CD4-positive, alpha-beta T cell (primary cell): ENCODE data around the gene ARRDC2. TPM values are rescaled to one million over a fixed set of nuclear protein-coding genes. Genes with fewer than 3 reads are reported as not detected.

ENCODE experiments used
- ATAC-seq: fragments of 200-7000 bp; cut with Tn5 transposase; one replicate; pipeline ENCODE4 v1.10.0; 2022; ENCODE audit warnings: mild to moderate bottlenecking; ENCODE audit not compliant: poor library complexity
- CTCF ChIA-PET: fragments of 350-600 bp; sonication (Branson Sonifier 250); formaldehyde crosslinking; loops from one replicate; lab custom pipeline; 2021; ENCODE audit warnings: antibody characterized with exemption, inconsistent platforms; lab: Charles Lee
- POLR2A ChIA-PET: fragments of 350-600 bp; sonication (Branson Sonifier 250); formaldehyde crosslinking; loops from one replicate; lab custom pipeline; 2021; ENCODE audit warnings: antibody characterized with exemption, inconsistent platforms; lab: Charles Lee
- DNase-seq, 14 experiments: peaks; one replicate each; pipeline ENCODE4 v3.0.0-alpha.2; 2013 to 2020; ENCODE audit warnings: mixed read lengths in 2 of 14
- H3K27ac ChIP-seq, 2 donors: one replicate each; pipeline versions ENCODE4 v1.5.1 to v1.7.0; 2013; ENCODE audit warnings: low read length in 2 of 2, low read depth in 1 of 2, mild to moderate bottlenecking in 1 of 2
- H3K27me3 ChIP-seq, 2 experiments: 1 replicate in 1 of 2; 2 replicates in 1 of 2; pipeline versions ENCODE4 v1.6.1 to v1.7.0; 2013; ENCODE audit warnings: low read length in 2 of 2, control low read depth in 1 of 2, mild to moderate bottlenecking in 1 of 2, moderate library complexity in 1 of 2; ENCODE audit not compliant: insufficient read depth in 2 of 2, control insufficient read depth in 1 of 2
- H3K36me3 ChIP-seq: one replicate; pipeline ENCODE4 v1.6.1; 2013; ENCODE audit warnings: low read length, control low read depth; ENCODE audit not compliant: insufficient read depth
- H3K4me1 ChIP-seq: one replicate; pipeline ENCODE4 v1.6.1; 2013; ENCODE audit warnings: low read length, control low read depth; ENCODE audit not compliant: insufficient read depth
- H3K4me3 ChIP-seq: one replicate; pipeline ENCODE4 v1.5.1; 2013; ENCODE audit warnings: mild to moderate bottlenecking, low read length, moderate library complexity
- H3K9me3 ChIP-seq, 2 experiments: 1 replicate in 1 of 2; 2 replicates in 1 of 2; pipeline versions ENCODE4 v1.6.1 to v1.7.0; 2013; ENCODE audit warnings: low read length in 2 of 2, mild to moderate bottlenecking in 2 of 2, control low read depth in 1 of 2, moderate library complexity in 1 of 2; ENCODE audit not compliant: control insufficient read depth in 1 of 2, insufficient read depth in 1 of 2
- H3K27ac Mint-ChIP-seq: one replicate; pipeline ENCODE4 v1.8.0; 2020; ENCODE audit warnings: mixed read lengths
- H3K27me3 Mint-ChIP-seq: one replicate; pipeline ENCODE4 v1.8.0; 2021; ENCODE audit warnings: mixed read lengths
- H3K36me3 Mint-ChIP-seq: one replicate; pipeline ENCODE4 v1.8.0; 2021; ENCODE audit warnings: low read depth, mixed read lengths
- H3K4me1 Mint-ChIP-seq: one replicate; pipeline ENCODE4 v1.8.0; 2021; ENCODE audit warnings: low read depth, mixed read lengths
- H3K4me3 Mint-ChIP-seq: one replicate; pipeline ENCODE4 v1.8.0; 2020; ENCODE audit warnings: mild to moderate bottlenecking, mixed read lengths
- H3K9me3 Mint-ChIP-seq: one replicate; pipeline ENCODE4 v1.8.0; 2020; ENCODE audit warnings: mixed read lengths
- intact Hi-C, 2 experiments: fragments of 100-400 bp; cut with DNase I in 1 of 2; cut with micrococcal nuclease in 1 of 2; formaldehyde crosslinking; loops; one replicate each; pipeline versions ENCODE4 v1.15.1 to v1.9.0; 2023 to 2025; cut with DNase I, micrococcal nuclease
- total RNA-seq, 174 experiments: library from RNA in 2 of 174; stranded (reverse) in 2 of 174; gene quantifications; one replicate each; pipeline ENCODE4 v1.2.3 and lab custom pipeline; 2021 to 2026
- TF ChIP-seq, protein P1 (sequence below): fragments of 200-600 bp; IDR thresholded peaks from one replicate; pipeline ENCODE4 v1.8.0; 2022; ENCODE audit warnings: antibody characterized with exemption, mild to moderate bottlenecking

Gene ARRDC2
- total RNA-seq, 2 experiments from 2014 or later = 325 to 341 TPM

- DNase-seq = no peak
- Mint-ChIP-seq H3K36me3 (no peaks in the 10 kb centered on the region), H3K4me3 (no peak overlapping the region), H3K27ac (no peak overlapping the region), H3K4me1 (peaks cover 9% of the 10 kb centered on the region), H3K9me3 (no peaks in the 10 kb centered on the region), H3K27me3 (peaks cover 57% of the 10 kb centered on the region)
- Histone ChIP-seq H3K27ac (no peak overlapping the region), H3K9me3 (peaks cover 0 to 10% of the 10 kb centered on the region in 2 experiments), H3K27me3 (peaks cover 30% of the 10 kb centered on the region in 2 experiments), H3K4me3 (no peak overlapping the region), H3K4me1 (peaks cover 13% of the 10 kb centered on the region), H3K36me3 (no peaks in the 10 kb centered on the region)
- TF ChIP-seq, protein P1, sequence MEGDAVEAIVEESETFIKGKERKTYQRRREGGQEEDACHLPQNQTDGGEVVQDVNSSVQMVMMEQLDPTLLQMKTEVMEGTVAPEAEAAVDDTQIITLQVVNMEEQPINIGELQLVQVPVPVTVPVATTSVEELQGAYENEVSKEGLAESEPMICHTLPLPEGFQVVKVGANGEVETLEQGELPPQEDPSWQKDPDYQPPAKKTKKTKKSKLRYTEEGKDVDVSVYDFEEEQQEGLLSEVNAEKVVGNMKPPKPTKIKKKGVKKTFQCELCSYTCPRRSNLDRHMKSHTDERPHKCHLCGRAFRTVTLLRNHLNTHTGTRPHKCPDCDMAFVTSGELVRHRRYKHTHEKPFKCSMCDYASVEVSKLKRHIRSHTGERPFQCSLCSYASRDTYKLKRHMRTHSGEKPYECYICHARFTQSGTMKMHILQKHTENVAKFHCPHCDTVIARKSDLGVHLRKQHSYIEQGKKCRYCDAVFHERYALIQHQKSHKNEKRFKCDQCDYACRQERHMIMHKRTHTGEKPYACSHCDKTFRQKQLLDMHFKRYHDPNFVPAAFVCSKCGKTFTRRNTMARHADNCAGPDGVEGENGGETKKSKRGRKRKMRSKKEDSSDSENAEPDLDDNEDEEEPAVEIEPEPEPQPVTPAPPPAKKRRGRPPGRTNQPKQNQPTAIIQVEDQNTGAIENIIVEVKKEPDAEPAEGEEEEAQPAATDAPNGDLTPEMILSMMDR = no peak
- ChIA-PET CTCF (no interaction called here), POLR2A (no interaction called here)
- no peak for ATAC-seq
- intact Hi-C loops = no loop called here
These were observed 41.9 kb upstream of the ARRDC2 start for GRCh38 chr19:17966129-17966483.

DNA sequence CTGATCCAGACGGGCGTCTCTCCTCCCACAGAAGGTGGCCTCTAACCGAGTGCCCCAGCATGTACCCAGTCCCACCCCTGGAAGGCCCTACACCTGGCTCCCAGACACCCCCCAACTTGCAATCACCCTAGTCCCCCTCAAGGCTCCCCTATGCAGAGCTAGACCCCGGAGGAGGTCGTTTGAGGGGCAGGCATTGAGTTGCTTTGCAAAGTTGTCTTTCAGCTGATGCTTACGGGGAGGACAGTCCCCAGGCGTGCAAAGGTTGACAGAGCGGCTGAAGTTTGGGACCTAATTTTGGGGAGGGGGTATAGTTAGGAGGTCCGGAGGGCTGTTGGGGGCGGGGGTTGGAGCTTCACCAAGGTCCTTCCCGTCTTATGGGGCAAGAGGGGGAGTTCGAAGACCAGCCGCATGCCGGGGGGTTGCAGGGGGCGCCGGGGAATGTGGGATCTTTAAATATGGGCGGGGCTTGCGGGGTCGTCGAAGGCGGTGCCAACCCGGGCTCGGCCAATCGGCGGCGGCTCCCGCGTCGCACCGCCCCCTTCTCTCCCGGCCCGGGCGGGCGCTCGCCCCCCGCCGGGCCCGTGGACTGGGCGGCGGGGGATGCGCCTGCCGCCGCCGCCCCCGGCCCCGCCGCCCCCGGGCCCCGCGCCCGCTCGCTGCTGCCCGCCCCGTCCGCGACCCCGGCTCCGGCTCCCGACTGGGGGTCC is 41.3 kb upstream of the ARRDC2 start, which contains the start of gene KCNN1:
TSS of gene KCNN1 (plus strand) at position 558 of the 707 bp plus-strand sequence. CDS start 6,782 bp downstream, outside the sequence.
- peaks cover 30% of the 10 kb centered on the region in 2 experiments for H3K27me3 ChIP-seq
- DNase-seq = peak in 2 of 14 experiments; percentile 25 to 29
- ATAC-seq = no peak
- no peak within 1 kb of the TSS for H3K27ac Mint-ChIP-seq
- intact Hi-C loops = no loop called here
- peaks cover 9% of the 10 kb centered on the region for H3K4me1 Mint-ChIP-seq
- no peaks in the 10 kb centered on the region for H3K36me3 ChIP-seq
- H3K27me3 Mint-ChIP-seq = peaks cover 56% of the 10 kb centered on the region
- H3K9me3 ChIP-seq = peaks cover 0 to 10% of the 10 kb centered on the region in 2 experiments
- no peaks in the 10 kb centered on the region for H3K36me3 Mint-ChIP-seq
- H3K9me3 Mint-ChIP-seq = no peaks in the 10 kb centered on the region
- H3K4me3 ChIP-seq = no peak within 1 kb of the TSS
- peaks cover 13% of the 10 kb centered on the region for H3K4me1 ChIP-seq
- POLR2A ChIA-PET = no interaction called here
- CTCF ChIA-PET = no interaction called here
- H3K4me3 Mint-ChIP-seq = peak within 1 kb of the TSS; percentile 34
- no peak within 1 kb of the TSS for H3K27ac ChIP-seq
- TF ChIP-seq, protein P1 = no peak

DNA sequence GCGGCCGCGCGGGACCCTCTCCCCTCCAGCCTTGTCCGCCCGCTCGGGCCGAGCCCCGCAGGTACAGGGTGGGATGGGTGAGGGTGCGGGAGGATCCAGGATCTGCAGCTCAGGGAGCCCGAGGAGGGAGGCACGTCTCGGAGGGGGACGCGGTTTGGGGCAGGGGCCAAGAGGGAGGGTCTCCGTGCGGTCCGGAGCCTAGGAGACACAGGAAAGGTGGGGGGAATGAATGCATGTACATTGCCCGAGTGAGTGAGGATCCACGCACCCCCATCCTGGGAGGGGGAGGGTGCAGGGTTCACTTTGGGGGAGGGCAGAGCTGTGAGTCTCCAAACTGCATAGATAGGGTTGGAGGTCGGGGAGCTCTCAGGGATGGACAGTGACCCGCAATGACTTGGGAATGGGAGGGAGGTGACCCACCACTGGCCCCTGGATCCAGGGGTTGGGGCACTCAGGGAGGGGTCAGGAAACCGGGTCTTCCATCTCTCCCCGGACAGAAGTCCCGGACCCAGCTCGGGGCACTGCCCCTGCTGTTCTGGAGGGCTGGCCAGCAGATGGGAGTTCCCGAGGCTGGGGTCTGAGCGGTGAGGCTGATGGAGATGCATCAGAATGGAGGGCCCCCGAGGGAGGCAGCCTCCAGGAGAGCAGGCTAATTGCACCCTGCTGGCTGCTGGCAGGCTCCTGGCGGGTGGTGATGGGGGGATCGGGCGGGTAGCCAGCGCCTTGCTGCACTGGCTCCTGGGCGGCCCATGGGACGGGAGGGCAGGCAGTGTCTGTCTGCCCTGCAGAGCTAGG is 40.5 kb upstream of the ARRDC2 start:
- Histone ChIP-seq H3K27me3 (peaks cover 30% of the 10 kb centered on the region in 2 experiments), H3K4me3 (no peak overlapping the region), H3K27ac (no peak overlapping the region), H3K9me3 (peaks cover 0 to 10% of the 10 kb centered on the region in 2 experiments), H3K36me3 (no peaks in the 10 kb centered on the region), H3K4me1 (peaks cover 13% of the 10 kb centered on the region)
- ChIA-PET CTCF (no interaction called here), POLR2A (no interaction called here)
- DNase-seq (peak in 1 of 14 experiments; percentile 10), ATAC-seq (no peak)
- no peak overlapping the region for H3K27ac Mint-ChIP-seq
- no peaks in the 10 kb centered on the region for H3K9me3 Mint-ChIP-seq
- TF ChIP-seq, protein P1 = no peak
- H3K36me3 Mint-ChIP-seq = no peaks in the 10 kb centered on the region
- intact Hi-C loops = no loop called here
- peaks cover 55% of the 10 kb centered on the region for H3K27me3 Mint-ChIP-seq
- H3K4me3 Mint-ChIP-seq = peak overlapping the region; percentile 34
- H3K4me1 Mint-ChIP-seq = peaks cover 9% of the 10 kb centered on the region
